Amygdala (tissue), 56 donors: Measurements from ENCODE around the gene VEZF1.
"Not testable (repeated sequence)": the region's sequence is repeated elsewhere in the genome, so short reads cannot be mapped to it uniquely, and the experiment has no call there.

ENCODE experiments used
- DNase-seq, 56 donors: peaks; one replicate each; lab custom pipeline; 2025; lab: John Stamatoyannopoulos, UW

VEZF1 gene

GRCh38 chr17:57976594-57976993 lies 11.5 kb downstream of the VEZF1 start:
- peak in 1 of 56 donors; percentile 49 for DNase-seq

GRCh38 chr17:57975044-57975443 lies 13.0 kb downstream of the VEZF1 start:
- no peak for DNase-seq

GRCh38 chr17:57974053-57974824 lies 13.8 kb downstream of the VEZF1 start:
- not testable (repeated sequence) for DNase-seq

GRCh38 chr17:57972151-57972550 lies 15.9 kb downstream of the VEZF1 start:
- no peak for DNase-seq

GRCh38 chr17:57971572-57971971 lies 16.5 kb downstream of the VEZF1 start:
- DNase-seq = no peak

GRCh38 chr17:57970710-57971109 lies 17.3 kb downstream of the VEZF1 start:
- no peak for DNase-seq

GRCh38 chr17:57968456-57968855 lies 19.6 kb downstream of the VEZF1 start:
- no peak for DNase-seq

- no peak for DNase-seq
Observed at GRCh38 chr17:57966875-57967274, 21.2 kb downstream of the VEZF1 start.

- DNase-seq = no peak
Observed at GRCh38 chr17:57966246-57966645, 21.8 kb downstream of the VEZF1 start.

GRCh38 chr17:57965521-57966160 lies 22.4 kb downstream of the VEZF1 start:
- DNase-seq = no peak

- DNase-seq = no peak
Observed at GRCh38 chr17:57963149-57963511, 24.9 kb downstream of the VEZF1 start.

- no peak for DNase-seq
Observed at GRCh38 chr17:57962279-57963148, 25.5 kb downstream of the VEZF1 start.

- no peak for DNase-seq
Observed at GRCh38 chr17:57959929-57960328, 28.1 kb downstream of the VEZF1 start.

- DNase-seq = not testable (repeated sequence)
Observed at GRCh38 chr17:57958391-57958790, 29.7 kb downstream of the VEZF1 start.

GRCh38 chr17:57957886-57958285 lies 30.2 kb downstream of the VEZF1 start:
- DNase-seq = no peak

- no peak for DNase-seq
Observed at GRCh38 chr17:57957120-57957850, 30.8 kb downstream of the VEZF1 start.

- no peak for DNase-seq
Observed at GRCh38 chr17:57956291-57957119, 31.5 kb downstream of the VEZF1 start.

- DNase-seq = peak in 46 of 56 donors; percentile 25 to 84 (median 62)
Observed at GRCh38 chr17:57955183-57955931, 32.7 kb downstream of the VEZF1 start, which contains the start of gene CUEDC1. Gene CUEDC1 (minus strand): TSS chr17:57955412. CDS start chr17:57885564, 69,848 bp downstream.
